ENCODE data around the gene FAM240B. TPM values are rescaled to one million over a fixed set of nuclear protein-coding genes. Genes with fewer than 3 reads are reported as not detected.

FAM240B gene
- total RNA-seq, 2 donors from 2014 or later = not detected

DNA sequence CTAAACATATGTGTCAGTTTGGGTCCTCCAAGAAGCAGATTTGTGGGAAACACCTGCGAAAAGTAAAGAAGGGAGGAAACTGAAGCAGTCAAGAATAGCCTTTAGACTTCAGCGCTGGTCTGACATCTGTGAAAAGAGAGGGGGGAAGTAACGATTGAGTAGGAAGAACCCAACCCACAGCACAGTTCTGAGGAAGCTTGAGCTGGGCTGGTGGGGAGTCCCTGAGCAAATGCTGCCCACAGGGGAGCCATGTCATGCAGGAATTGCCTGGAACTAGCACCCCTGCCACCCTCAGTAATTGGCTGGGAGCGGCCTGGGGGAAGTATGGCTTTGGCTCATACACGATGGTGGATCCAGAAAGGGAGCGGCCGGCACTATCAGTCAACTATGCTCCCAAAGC lies 20.6 kb downstream of the FAM240B start:
- no peak overlapping the region for H3K9ac ChIP-seq (ENCODE audit: extremely low read depth, low read length, poor library complexity, severe bottlenecking)
- TF ChIP-seq, protein P1, sequence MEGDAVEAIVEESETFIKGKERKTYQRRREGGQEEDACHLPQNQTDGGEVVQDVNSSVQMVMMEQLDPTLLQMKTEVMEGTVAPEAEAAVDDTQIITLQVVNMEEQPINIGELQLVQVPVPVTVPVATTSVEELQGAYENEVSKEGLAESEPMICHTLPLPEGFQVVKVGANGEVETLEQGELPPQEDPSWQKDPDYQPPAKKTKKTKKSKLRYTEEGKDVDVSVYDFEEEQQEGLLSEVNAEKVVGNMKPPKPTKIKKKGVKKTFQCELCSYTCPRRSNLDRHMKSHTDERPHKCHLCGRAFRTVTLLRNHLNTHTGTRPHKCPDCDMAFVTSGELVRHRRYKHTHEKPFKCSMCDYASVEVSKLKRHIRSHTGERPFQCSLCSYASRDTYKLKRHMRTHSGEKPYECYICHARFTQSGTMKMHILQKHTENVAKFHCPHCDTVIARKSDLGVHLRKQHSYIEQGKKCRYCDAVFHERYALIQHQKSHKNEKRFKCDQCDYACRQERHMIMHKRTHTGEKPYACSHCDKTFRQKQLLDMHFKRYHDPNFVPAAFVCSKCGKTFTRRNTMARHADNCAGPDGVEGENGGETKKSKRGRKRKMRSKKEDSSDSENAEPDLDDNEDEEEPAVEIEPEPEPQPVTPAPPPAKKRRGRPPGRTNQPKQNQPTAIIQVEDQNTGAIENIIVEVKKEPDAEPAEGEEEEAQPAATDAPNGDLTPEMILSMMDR (conservative IDR thresholded peaks at IDR 0.05) = no peak
- no peaks in the 10 kb centered on the region for H3K27me3 Mint-ChIP-seq (ENCODE audit: insufficient read depth)

DNA sequence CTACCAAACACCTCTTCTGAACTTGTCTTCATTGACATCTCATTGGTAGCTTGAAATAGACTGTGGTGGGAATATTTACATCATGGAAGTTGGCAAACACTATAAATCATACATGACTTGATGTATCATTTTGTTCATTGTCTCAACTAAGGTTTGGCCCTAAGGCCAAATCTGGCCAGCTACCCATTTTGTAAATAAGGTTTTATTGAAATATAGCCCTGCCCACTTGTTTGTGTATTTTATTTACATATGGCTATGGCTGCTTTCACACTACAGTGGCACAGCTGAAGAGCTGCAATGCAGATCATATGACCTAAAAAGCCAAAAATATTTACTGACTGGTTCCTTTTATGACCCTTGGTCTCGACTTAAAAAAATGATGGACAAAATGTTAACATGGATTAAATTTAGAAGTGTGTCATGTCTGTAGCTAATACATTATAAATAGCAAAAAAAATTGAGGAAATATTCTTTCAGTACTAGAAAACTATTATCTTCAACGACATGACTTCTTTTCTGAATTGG lies 22.1 kb downstream of the FAM240B start:
- TF ChIP-seq, protein P1 (conservative IDR thresholded peaks at IDR 0.05) = no peak
- no peaks in the 10 kb centered on the region for H3K9me3 ChIP-seq (ENCODE audit: control insufficient read depth, low read length)
- Mint-ChIP-seq H3K27me3 (ENCODE audit: insufficient read depth) (peaks cover 3% of the 10 kb centered on the region), H3K4me1 (peaks cover 9% of the 10 kb centered on the region), H3K36me3 (ENCODE audit: low read depth) (no peaks in the 10 kb centered on the region), H3K4me3 (no peak overlapping the region), H3K9me3 (no peaks in the 10 kb centered on the region), H3K27ac (no peak overlapping the region)
- WGBS, 2 experiments (ENCODE audit: insufficient coverage in 1 of 2, insufficient read length in 1 of 2) = 84% methylated on average over 2 of the region's 2 CpGs; no CpG with 5 or more reads in 1 of the 2 experiments
- no peaks in the 10 kb centered on the region for H3K36me3 ChIP-seq (ENCODE audit: control insufficient read depth, insufficient read depth, low read length)
- H3K4me3 ChIP-seq (ENCODE audit: low read length) = no peak overlapping the region
- no peaks in the 10 kb centered on the region for H3K4me1 ChIP-seq (ENCODE audit: control insufficient read depth, insufficient read depth, low read length)
- H3K9ac ChIP-seq (ENCODE audit: extremely low read depth, low read length, poor library complexity, severe bottlenecking) = no peak overlapping the region
- no peaks in the 10 kb centered on the region for H3K27me3 ChIP-seq (ENCODE audit: control insufficient read depth, insufficient read depth, low read length, poor library complexity, severe bottlenecking)
- no peak for DNase-seq
- no peak overlapping the region for H3K27ac ChIP-seq (ENCODE audit: low read depth, low read length)

More for the DNA sequence above, 20.6 kb downstream of the FAM240B start:
- Mint-ChIP-seq H3K4me1 (peaks cover 7% of the 10 kb centered on the region), H3K27ac (no peak overlapping the region), H3K36me3 (ENCODE audit: low read depth) (no peaks in the 10 kb centered on the region), H3K9me3 (peaks cover 10% of the 10 kb centered on the region), H3K4me3 (no peak overlapping the region)
- Histone ChIP-seq H3K27ac (ENCODE audit: low read depth, low read length) (no peak overlapping the region), H3K36me3 (ENCODE audit: control insufficient read depth, insufficient read depth, low read length) (no peaks in the 10 kb centered on the region), H3K4me1 (ENCODE audit: control insufficient read depth, insufficient read depth, low read length) (no peaks in the 10 kb centered on the region), H3K4me3 (ENCODE audit: low read length) (no peak overlapping the region), H3K9me3 (ENCODE audit: control insufficient read depth, low read length) (no peaks in the 10 kb centered on the region), H3K27me3 (ENCODE audit: control insufficient read depth, insufficient read depth, low read length, poor library complexity, severe bottlenecking) (no peaks in the 10 kb centered on the region)
- 94 to 97% methylated on average over 5 to 7 of the region's 7 CpGs for WGBS, 2 experiments (ENCODE audit: insufficient coverage in 1 of 2, insufficient read length in 1 of 2)
- no peak for DNase-seq

DNA sequence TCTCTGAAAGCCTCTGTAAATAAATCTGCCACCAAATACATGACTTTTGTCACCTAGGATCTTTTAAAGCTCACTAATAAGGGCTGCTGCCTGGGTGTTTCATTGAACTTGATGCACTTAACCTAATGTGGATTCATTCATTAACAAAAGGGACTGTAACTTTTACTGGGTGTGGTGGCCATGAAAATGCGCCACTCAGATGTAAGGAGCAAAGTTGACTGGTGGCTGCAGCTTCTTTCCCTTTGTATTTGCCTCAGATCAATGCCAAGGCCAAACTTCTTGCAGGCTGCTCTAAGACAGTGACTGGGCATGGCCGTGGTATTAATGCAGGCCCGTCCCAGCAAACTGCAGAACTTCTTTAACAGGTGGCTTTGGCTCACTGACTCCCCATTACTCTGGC lies 22.9 kb downstream of the FAM240B start:
- no peak overlapping the region for H3K27ac Mint-ChIP-seq
- no peak overlapping the region for H3K4me3 Mint-ChIP-seq
- Histone ChIP-seq H3K4me1 (ENCODE audit: control insufficient read depth, insufficient read depth, low read length) (no peaks in the 10 kb centered on the region), H3K9me3 (ENCODE audit: control insufficient read depth, low read length) (no peaks in the 10 kb centered on the region), H3K36me3 (ENCODE audit: control insufficient read depth, insufficient read depth, low read length) (no peaks in the 10 kb centered on the region), H3K27ac (ENCODE audit: low read depth, low read length) (no peak overlapping the region), H3K27me3 (ENCODE audit: control insufficient read depth, insufficient read depth, low read length, poor library complexity, severe bottlenecking) (no peaks in the 10 kb centered on the region), H3K9ac (ENCODE audit: extremely low read depth, low read length, poor library complexity, severe bottlenecking) (no peak overlapping the region), H3K4me3 (ENCODE audit: low read length) (no peak overlapping the region)
- no peaks in the 10 kb centered on the region for H3K9me3 Mint-ChIP-seq
- 90 to 100% methylated on average over 3 of the region's 3 CpGs for WGBS, 2 experiments (ENCODE audit: insufficient coverage in 1 of 2, insufficient read length in 1 of 2)
- H3K36me3 Mint-ChIP-seq (ENCODE audit: low read depth) = no peaks in the 10 kb centered on the region
- H3K27me3 Mint-ChIP-seq (ENCODE audit: insufficient read depth) = peaks cover 3% of the 10 kb centered on the region
- DNase-seq = no peak
- peaks cover 11% of the 10 kb centered on the region for H3K4me1 Mint-ChIP-seq
- TF ChIP-seq, protein P1 (conservative IDR thresholded peaks at IDR 0.05) = no peak
